ENCODE results near the gene CYTH1. TPM values are rescaled to one million over a fixed set of nuclear protein-coding genes. Genes with fewer than 3 reads are reported as not detected.

CYTH1 gene
- total RNA-seq, 2 donors from 2014 or later = 54.6 to 68.9 TPM

DNA sequence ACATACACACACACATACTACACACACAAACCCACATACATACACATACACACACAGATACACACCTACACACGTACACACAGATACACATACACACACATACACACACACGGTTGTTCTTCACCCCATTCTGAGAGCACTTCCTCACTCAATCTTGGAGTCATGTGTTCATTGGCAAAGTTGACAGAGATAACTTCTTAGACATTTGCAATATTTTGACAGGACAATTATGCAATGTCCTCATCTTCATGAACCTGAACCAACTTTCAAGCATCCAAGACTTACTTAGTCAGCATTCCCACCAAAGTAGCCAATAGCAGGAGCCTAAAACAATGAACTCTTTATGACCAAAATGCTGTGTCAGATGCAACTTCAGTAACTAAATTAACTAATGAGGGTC is 127.7 kb downstream of the CYTH1 start:
- no peaks in the 10 kb centered on the region for H3K4me1 ChIP-seq
- H3K36me3 ChIP-seq = no peaks in the 10 kb centered on the region
- DNase-seq = no peak
- TF ChIP-seq, protein P1, sequence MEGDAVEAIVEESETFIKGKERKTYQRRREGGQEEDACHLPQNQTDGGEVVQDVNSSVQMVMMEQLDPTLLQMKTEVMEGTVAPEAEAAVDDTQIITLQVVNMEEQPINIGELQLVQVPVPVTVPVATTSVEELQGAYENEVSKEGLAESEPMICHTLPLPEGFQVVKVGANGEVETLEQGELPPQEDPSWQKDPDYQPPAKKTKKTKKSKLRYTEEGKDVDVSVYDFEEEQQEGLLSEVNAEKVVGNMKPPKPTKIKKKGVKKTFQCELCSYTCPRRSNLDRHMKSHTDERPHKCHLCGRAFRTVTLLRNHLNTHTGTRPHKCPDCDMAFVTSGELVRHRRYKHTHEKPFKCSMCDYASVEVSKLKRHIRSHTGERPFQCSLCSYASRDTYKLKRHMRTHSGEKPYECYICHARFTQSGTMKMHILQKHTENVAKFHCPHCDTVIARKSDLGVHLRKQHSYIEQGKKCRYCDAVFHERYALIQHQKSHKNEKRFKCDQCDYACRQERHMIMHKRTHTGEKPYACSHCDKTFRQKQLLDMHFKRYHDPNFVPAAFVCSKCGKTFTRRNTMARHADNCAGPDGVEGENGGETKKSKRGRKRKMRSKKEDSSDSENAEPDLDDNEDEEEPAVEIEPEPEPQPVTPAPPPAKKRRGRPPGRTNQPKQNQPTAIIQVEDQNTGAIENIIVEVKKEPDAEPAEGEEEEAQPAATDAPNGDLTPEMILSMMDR (IDR thresholded peaks at IDR 0.05) = no peak
- H3K4me3 ChIP-seq = no peak overlapping the region
- H3K9ac ChIP-seq (ENCODE audit: low read depth in 2 of 2, low read length in 2 of 2) = no peak overlapping the region
- no peaks in the 10 kb centered on the region for H3K27me3 ChIP-seq
- intact Hi-C loops (cut with DNase I) = no loop called here
- H3K9me3 ChIP-seq = no peaks in the 10 kb centered on the region
- no peak overlapping the region for H3K27ac ChIP-seq

- H3K27ac ChIP-seq = no peak overlapping the region
Observed at GRCh38 chr17:78653382-78653781, 128.7 kb downstream of the CYTH1 start.

GRCh38 chr17:78652913-78653312 is 129.2 kb downstream of the CYTH1 start:
- Histone ChIP-seq H3K4me1 (no peaks in the 10 kb centered on the region), H3K27me3 (no peaks in the 10 kb centered on the region), H3K36me3 (no peaks in the 10 kb centered on the region), H3K27ac (no peak overlapping the region), H3K9me3 (no peaks in the 10 kb centered on the region), H3K4me3 (no peak overlapping the region), H3K9ac (ENCODE audit: low read depth in 2 of 2, low read length in 2 of 2) (no peak overlapping the region)
- intact Hi-C loops (cut with DNase I) = no loop called here
- DNase-seq = no peak
- TF ChIP-seq, protein P1 (IDR thresholded peaks at IDR 0.05) = no peak

More at GRCh38 chr17:78653382-78653781, 128.7 kb downstream of the CYTH1 start:
- Histone ChIP-seq H3K27me3 (no peaks in the 10 kb centered on the region), H3K9me3 (no peaks in the 10 kb centered on the region), H3K4me1 (no peaks in the 10 kb centered on the region), H3K9ac (ENCODE audit: low read depth in 2 of 2, low read length in 2 of 2) (no peak overlapping the region), H3K4me3 (no peak overlapping the region), H3K36me3 (no peaks in the 10 kb centered on the region)
- intact Hi-C loops (cut with DNase I) = no loop called here
- TF ChIP-seq, protein P1 (IDR thresholded peaks at IDR 0.05) = no peak
- no peak for DNase-seq

- Histone ChIP-seq H3K4me3 (no peak overlapping the region), H3K9me3 (no peaks in the 10 kb centered on the region), H3K9ac (ENCODE audit: low read depth in 2 of 2, low read length in 2 of 2) (no peak overlapping the region), H3K4me1 (no peaks in the 10 kb centered on the region), H3K36me3 (no peaks in the 10 kb centered on the region), H3K27me3 (no peaks in the 10 kb centered on the region), H3K27ac (no peak overlapping the region)
- DNase-seq = no peak
- intact Hi-C loops (cut with DNase I) = no loop called here
- TF ChIP-seq, protein P1 (IDR thresholded peaks at IDR 0.05) = no peak
Observed at GRCh38 chr17:78652024-78652423, 130.0 kb downstream of the CYTH1 start.

GRCh38 chr17:78651554-78651953 is 130.5 kb downstream of the CYTH1 start:
- H3K36me3 ChIP-seq = no peaks in the 10 kb centered on the region
- no peak overlapping the region for H3K4me3 ChIP-seq
- H3K27me3 ChIP-seq = no peaks in the 10 kb centered on the region
- TF ChIP-seq, protein P1 (IDR thresholded peaks at IDR 0.05) = no peak
- no peak overlapping the region for H3K27ac ChIP-seq
- DNase-seq = no peak
- no peak overlapping the region for H3K9ac ChIP-seq (ENCODE audit: low read depth in 2 of 2, low read length in 2 of 2)
- H3K9me3 ChIP-seq = no peaks in the 10 kb centered on the region
- H3K4me1 ChIP-seq = no peaks in the 10 kb centered on the region
- intact Hi-C loops (cut with DNase I) = no loop called here

Measured in colonic mucosa (tissue), 4 donors.